HG03039 (cell line): Measurements from ENCODE around the gene GRIA1.

ENCODE experiments used
- ATAC-seq: cut with Tn5 transposase; IDR thresholded peaks from one replicate; pipeline ENCODE4 v1.9.1; 2021; ENCODE audit warnings: mild to moderate bottlenecking, moderate library complexity; ENCODE audit not compliant: unreplicated experiment

The GRIA1 gene

DNA sequence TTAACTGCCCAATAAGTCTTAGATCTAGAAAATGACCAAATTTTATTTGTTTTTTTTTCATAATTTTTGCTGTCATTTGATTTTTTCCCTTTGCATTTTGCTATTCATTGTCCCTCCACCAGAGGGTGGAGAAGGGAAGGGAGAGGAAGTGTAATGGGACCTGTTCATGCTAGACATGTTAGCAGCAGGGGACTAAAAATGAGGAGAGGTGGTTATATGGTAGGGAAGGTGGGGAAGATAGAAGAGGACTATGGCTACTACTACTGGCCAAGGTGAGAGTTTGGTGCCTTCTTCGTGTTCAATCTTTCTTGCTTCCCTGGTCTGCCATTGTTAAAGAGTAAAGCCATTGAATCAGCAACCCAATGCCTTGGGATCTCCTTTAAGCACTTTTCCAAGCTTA is 6.4 kb downstream of the GRIA1 start:
- no peak for ATAC-seq

DNA sequence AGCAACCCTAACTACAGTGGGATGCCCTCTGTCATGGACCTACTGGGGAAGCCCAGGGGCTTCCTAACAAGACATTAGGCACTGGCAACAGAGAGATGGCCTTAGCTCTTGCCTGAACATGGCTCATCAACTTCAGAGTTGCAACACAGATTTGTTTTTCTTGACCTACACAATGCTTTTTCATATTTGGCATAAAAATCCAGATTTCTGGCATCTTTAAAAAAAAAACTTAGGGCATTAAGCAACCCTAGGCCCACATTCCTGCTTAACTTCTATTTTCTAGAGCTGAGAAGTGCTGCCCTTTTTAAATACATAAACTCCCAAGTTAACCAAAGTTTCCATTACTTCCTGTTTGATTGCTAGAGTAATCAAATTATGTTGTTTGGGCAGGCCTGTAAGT is 8.0 kb downstream of the GRIA1 start:
- ATAC-seq, result no peak

DNA sequence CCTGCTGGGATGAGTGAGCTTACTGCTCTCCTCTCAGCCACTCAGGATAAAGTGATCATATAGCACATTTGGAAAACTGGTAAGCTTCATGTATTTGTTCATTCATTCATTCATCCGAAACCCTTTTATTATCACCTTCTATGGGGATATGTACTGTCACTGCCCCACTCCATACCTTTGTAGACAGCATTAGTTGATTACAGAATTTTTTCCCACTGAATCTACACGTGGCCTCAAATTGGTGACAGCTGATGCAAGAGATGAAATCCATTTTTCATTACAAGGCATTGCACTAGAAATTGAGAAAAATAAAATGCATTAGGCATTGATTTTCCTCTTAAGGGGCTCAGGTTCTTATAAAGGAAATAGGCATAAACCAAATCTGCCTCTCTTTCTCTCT is 9.7 kb downstream of the GRIA1 start:
- ATAC-seq, result no peak

DNA sequence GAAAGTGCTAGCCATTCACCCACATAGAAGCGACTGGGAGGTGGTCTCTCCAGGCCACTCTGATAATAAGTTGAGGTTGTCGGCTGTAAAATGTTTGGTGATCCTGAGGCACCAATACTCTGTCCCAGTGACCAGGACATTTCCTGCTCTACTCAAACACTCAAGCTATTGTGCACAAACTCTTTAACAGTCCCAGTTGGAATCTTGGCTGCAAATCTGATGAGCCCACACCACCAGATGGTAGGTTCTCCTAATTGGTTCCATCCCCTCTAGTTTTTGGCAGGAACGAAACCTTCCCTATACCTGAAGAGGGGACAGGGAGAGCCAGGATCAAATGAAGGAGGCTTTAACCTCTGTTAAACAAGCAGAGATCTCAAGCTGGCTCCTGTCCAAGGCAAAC is 14.3 kb downstream of the GRIA1 start:
- no peak for ATAC-seq

DNA sequence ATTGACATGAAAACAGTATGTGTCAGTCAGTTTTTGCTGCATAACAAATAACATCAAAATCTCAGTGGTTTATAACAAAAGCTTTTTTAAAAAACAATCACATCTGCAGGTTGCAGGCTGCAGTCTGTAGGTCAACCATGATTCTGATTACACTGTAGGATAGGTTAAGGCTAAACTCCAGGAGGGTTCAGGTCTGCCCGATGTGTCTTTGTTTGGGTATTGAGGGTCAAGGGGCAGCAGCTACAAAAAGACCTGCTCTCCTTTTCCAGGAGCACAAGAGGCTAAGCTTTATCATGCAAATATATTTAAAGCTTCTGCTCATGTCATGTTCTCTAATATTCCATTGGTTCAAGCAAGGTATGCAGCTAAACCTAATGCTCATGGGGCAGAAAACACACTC is 18.2 kb downstream of the GRIA1 start:
- no peak for ATAC-seq

DNA sequence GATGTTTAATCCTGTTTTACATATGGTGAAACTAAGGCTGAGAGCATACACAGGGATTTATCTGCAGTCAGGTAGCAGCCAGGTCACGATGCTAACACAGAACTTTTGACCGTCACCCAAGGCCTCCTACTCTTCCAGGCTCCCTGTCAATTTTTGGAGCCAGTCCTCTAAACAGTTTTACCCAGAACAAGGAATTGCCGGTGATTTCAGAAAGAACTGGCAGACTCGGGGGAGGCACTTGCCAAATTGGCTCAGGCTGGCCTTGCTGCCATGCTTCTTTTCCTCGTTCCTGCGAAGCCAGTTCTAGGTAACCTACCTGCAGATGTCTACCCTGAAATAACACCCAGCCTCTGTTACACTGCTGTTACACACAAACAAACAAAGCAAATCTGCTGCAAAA is 21.2 kb downstream of the GRIA1 start:
- no peak for ATAC-seq

DNA sequence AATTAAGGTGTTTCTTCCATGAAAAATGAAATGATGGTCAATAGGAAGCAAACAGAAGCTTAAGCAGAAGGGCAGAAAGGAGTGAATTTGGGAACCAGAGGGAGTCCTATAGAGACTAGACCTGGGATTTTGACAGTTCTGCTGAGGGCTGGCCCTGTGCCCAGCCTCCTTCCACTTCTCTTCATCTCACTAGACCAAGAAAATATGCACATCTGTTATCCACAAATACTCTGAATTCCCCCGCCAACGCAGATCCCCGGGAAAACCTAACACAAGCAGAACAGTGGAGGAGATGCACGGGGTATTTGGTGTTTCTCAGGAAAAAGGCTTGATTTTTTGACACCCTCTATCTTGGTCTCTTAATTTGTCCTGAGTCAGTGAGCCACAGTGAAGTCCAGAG is 22.7 kb downstream of the GRIA1 start:
- no peak for ATAC-seq

DNA sequence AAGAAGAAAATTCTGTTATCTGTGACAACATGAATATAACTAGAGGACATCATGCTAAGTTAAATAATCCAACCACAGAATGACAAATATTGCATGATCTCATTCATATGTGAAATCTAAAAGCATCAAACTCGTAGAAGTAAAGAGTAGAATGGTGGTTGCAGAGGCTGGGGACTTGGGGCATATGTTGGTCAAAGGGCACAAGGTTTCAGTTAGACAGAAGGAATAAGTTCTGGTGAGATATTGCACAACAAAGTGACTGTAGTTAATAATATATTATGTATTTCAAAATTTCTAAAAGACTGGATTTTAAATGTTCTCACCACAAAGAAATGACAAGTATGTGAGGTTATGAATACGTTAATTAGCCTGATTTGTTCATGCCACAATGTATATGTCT is 24.8 kb downstream of the GRIA1 start:
- no peak for ATAC-seq

DNA sequence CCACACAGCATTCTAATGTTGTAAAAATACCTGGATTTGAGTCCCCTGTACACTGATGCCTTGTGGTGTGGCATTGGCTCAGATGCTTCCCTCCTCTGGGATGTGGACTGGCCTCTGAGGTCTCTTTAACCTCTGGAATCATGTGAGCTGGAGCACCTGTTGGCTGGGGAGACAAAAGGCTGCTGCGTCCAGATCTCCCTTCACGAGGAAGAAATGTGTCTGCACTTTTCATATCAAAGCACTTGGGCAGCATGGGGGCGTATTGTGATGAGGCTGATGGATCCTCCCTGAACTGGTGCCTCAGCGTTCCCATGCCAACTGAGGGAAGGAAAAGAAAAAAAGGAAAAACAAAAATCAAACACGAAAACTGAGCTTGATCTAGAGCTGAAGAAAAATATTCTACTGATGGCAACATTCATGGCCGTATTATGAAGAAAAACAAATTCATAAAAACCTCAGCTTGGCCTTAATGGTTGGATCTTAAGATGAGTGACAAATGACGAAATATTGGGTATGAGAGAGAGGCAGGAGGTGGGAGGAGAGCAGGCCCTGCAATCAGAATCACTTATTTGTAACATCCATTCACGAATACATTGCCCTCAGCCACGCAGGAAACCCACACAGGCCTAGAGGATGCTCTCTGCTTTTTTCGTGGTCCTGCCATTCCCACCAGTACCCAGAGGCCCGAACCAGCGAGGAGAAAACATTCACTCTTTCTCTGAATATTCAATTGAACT is 26.2 kb downstream of the GRIA1 start:
- no peak for ATAC-seq

DNA sequence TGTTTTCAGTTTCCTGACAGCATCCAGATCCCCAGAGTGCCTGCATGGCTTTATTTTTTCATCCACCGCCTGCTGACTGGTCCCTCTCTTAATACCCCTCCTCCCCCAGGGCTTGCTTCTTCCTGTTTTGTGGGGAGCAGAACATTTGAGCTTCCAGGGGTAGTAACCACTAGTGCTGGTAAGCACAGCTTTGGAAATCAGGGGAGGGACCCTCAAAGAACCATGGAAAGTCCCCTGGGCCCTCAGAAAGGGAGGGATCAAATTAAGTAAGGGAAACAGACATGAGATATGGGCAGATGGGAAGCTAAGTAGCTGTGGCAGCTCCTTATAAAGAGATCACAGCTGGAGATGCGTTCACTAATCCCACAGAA is 26.8 kb downstream of the GRIA1 start:
- ATAC-seq, result no peak

DNA sequence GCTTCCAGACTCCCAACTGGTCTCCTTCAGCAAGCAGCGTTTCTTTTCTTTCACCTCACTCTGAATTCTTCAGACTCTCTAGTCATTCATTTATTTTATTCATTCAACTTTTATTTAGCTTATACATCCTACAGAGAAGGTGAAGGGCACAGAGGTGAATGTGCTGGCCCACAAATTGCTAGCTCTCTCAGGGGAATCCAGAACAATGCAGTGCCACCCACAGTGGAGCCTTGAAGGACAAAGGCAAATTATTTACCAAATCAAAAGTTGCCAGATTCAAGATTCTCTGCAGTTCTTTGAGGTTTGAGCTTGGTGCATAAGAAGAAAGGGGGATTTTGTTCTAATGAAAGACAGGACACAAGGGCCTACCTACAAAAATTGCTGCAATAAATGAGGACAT is 29.7 kb downstream of the GRIA1 start:
- ATAC-seq, result no peak

DNA sequence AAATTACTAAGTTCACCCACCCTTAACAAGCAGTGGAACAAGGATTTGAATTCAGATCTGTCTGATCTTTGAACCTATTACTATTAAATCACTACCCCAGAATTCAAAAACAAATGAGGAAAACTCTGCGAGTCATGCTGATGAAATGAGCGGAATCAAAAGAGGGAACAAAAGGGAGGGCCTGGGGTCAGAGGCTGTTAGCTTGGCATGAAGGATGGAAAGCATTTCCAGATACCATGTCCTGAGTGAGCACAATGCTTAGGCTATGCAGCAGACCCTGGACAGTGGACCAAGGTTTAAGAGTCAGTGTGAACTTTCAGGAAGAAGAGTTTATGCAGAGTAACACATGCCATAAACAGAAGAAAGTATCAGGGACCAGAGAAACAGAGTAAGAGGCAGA is 30.5 kb downstream of the GRIA1 start:
- no peak for ATAC-seq

DNA sequence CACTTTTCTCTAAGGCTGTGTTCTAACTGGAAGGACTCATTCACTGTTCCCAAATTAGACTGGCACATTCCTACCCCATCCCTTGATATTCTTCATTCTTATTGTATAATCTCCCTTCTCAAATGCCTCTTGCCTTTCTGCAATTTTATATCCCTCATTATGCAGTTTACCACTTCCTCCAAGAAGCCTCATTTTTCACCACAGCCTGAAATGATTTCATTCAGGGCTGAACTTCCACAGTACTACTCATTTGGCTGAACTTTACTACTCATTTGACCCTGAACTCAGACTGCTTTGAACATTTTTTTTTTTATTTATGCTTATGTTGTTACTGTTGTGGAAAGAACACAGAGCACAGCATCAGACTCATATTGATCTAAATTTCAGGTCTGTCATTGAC is 32.7 kb downstream of the GRIA1 start:
- ATAC-seq, result no peak

DNA sequence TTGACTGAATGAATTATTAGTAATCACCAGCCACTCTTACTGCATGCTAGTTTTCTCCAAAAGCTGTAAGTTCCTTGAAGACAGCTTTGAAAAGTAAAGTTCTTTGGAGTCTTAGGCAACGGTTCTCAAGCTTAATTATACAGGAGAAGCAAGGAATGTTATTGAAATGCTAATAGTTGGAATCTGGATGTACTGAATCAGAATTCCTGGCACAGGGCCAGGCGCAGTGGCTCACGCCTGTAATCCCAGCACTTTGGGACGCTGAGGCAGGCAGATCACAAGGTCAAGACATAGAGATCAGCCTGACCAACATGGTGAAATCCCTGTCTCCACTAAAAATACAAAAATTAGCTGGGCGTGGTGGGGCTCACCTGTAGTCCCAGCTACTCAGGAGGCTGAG is 33.4 kb downstream of the GRIA1 start:
- no peak for ATAC-seq

DNA sequence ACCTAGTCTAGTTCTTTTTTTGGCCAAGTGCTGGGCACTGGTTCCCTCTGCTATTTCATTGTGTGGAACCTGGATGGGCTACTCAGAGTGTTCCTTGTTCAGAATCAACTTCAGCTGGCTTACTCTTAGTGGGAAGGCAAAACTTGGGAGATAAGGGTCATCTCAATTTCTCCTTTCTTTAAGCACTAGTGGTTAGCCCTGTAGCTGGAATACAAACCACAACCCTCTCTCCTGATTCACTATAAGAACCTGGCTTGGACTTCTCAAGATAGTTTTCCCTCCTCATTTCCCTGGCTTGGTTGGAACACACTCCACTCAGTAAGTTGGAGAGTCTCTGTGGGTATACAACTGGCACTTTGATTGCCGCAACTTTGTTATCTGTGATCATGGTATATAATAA is 35.1 kb downstream of the GRIA1 start:
- ATAC-seq, result no peak

DNA sequence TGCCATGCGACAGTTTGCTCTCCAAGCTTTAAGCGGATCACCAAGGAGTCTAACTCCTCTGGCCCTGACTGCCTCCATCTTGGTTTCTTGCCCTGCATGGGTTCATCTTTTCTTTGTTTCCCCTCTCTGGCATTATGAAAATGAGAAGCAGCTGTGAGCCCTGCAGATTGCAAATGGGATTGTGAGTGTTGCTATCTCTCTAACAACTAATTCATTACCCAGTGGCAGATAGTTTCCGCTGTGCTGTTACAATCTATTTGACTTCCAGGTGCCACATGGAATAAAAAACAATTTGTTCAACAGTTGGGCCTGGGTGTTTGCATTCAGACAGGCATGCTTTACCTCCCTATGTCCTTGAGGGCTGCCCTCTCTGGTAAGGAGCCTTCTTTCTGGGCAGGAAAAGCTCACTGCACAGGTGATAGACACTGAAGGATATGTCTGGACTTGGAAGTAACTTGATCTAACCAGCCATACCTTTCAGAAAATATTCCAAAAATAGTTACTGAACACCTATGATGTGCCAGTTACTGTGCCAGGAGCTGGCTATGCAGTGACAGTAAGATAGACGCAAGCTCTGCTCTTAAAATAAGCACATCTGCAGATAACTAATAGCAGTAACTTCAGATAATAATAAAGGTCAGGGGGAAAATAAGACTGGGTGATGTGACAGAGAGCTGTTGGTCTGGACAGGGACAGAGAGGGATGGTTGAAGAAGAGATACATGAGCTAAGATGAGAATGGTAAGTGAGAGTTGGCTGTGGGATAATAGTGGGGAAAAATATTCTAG is 40.1 kb downstream of the GRIA1 start:
- no peak for ATAC-seq

DNA sequence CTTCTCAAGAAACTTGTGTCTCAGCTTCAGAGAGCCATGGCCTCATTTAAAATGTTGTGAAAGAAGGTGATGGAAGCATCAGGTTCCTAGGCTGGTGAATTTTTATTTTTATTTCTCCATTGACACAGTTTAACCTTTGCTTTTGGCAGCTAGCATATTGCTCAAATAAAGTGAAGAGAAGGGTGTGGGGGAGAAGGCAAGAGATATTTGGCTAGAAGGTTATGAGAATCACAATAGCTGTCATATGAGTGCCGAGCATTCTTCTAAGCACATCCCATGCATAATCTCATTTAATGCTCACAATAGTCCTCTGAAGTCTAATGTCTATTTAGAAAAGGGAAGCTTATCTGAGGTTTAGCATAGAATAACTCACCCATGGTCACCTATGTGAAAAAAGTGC is 43.1 kb downstream of the GRIA1 start:
- ATAC-seq, result no peak

DNA sequence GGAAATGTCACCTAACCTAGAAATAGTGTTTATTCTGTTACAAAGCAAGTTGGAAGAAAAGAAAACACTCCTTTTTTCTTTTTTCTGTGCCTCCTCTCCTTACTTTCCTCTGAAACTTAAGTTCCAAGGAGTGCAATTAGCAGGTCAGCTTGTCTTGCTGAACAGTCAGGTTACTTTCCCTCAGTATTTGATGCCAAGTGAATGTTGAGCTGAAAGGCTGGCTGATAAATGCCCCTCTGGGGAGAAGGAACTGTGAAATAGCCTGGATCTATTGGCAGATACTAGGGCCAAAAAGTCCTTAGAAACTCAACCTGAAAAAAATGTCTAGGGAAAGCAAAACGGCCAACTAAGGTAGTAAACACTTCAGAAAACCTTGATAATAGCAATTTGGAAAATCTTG is 43.6 kb downstream of the GRIA1 start:
- ATAC-seq, result no peak

DNA sequence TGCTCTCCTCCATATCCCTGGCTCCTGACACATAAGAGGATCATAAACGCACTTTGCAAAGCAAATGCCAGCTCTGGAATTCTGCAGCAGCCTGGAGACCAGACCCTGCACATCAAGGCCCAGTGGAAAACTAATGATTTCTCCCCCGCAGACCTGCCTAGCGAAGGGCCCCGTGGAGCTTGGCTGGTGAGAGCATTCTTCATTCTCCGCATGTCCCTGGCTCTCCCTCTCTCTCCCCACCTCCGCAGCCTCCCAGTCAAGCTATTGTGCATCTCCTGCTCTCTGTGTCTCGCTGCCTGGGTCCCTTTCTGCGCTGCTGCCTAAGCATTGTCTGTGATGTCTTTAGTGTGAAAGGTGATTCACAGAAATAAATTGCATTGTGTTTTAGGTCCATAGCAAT is 46.7 kb downstream of the GRIA1 start:
- no peak for ATAC-seq

DNA sequence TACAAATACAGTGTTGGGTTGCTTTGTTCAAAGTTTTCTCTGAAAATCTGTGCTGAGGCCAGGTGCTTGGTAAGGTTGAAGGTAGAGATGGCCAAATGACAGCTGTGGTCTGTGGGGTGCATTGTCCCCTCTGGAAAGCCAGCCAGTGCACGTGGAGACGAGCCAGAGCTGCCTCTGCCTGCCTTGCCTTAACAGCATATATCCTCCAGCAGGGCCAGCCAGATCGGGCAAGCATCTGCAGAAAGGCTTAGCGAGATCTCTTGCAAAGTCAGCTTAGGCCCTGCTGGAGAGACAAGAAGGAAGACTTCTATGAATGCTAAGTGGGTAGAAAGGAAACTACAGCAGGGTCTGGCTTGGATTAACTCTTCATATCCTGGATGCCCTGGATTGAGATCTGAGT is 49.5 kb downstream of the GRIA1 start:
- ATAC-seq, result no peak

DNA sequence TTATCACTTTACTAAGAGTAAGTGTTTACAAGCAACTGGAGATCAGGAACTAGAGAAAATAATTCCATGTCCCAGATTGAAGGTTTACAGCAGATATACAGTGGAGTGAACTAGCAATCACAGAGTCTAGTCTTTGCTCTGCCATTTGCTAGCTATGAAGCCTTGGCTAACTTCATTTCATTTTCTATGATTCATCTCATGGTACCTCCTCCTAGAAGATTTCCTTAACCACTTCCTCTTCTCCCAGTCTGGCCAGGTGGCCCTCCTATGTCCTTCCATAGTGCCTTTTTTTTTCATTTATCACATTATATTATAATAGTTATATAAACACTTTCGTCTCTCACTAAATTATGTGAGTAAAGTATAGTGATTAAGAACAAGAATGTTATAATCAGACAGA is 52.1 kb downstream of the GRIA1 start:
- no peak for ATAC-seq

DNA sequence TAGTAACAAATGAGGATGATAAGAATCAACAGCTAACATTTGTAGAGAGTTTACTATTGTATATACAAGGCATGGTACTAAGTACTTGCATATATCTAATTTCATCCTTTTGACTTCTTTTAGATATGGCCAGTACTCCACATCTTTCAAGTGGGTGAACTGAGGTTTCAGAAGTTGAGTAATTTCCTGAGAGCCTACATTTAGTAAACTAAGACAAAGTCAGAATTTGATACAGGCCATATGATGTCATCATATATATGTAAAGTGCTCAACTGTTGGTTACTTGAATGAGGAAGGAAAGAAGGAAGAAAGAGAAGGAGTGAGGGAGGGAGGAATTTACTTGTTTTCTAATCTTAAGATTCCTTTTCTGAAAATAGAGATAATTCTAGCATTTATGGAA is 52.8 kb downstream of the GRIA1 start:
- no peak for ATAC-seq

DNA sequence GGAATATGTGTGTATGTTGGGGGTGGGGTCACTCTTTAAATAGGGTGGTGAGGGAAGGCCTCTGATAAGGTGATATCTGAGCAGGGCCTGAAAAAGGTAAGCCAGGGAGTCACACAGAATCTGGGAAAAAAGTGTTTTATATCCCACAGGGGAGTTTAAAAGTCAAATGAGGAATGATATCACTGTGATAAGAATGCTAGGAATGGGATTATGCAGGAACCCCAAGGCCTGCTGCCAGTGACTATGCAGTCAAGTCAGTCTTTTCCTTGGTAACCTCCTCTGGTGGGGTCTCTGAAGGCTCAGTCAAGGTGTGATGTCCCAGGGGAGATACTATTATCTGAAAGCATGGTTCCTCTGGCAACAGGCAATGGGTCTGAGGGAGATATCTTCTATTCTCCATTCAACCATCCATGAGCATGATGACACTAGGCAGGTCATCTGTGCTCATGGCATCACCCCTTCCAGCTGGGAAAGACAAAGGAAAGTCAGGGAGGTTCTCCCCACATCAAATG is 53.5 kb downstream of the GRIA1 start:
- ATAC-seq, result no peak
